ENCODE results near the gene RALBP1.

DNA sequence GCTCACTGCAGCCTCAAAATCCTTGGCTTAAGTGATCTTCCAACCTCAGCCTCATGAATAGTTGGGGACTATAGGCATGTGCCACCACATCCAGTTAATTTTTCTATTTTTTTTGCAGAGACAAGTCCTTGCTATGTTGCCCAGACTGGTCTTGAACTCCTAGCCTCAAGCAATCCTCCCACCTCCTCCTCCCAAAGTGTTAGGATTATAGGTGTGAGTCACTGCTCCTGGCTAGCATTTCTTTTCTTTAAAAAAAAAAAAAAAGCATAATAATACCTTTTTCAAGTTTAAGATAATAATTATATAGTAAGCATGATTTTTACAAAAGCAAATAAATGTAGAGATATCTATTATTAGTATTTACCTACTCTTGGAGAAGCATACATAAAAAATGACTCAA is 103.0 kb downstream of the RALBP1 start:
- TF ChIP-seq, protein P1, sequence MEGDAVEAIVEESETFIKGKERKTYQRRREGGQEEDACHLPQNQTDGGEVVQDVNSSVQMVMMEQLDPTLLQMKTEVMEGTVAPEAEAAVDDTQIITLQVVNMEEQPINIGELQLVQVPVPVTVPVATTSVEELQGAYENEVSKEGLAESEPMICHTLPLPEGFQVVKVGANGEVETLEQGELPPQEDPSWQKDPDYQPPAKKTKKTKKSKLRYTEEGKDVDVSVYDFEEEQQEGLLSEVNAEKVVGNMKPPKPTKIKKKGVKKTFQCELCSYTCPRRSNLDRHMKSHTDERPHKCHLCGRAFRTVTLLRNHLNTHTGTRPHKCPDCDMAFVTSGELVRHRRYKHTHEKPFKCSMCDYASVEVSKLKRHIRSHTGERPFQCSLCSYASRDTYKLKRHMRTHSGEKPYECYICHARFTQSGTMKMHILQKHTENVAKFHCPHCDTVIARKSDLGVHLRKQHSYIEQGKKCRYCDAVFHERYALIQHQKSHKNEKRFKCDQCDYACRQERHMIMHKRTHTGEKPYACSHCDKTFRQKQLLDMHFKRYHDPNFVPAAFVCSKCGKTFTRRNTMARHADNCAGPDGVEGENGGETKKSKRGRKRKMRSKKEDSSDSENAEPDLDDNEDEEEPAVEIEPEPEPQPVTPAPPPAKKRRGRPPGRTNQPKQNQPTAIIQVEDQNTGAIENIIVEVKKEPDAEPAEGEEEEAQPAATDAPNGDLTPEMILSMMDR (IDR thresholded peaks at IDR 0.05 in 2 of 3, conservative IDR thresholded peaks at IDR 0.05 in 1 of 3; ENCODE audit: insufficient read depth in 2 of 3, low read depth in 1 of 3, low read length in 3 of 3), result no peak
- TF ChIP-seq GABPA (tag; conservative IDR thresholded peaks at IDR 0.05; ENCODE audit: low read depth) (no peak), KDM1A (IDR thresholded peaks at IDR 0.05) (no peak), POLR2AphosphoS5 (IDR thresholded peaks at IDR 0.05; ENCODE audit: control insufficient read depth, insufficient read depth, low read depth, low read length) (no peak), CBFA2T2 (conservative IDR thresholded peaks at IDR 0.05) (no peak), SP1 (CRISPR knock-in tag; IDR thresholded peaks at IDR 0.05) (no peak), RBBP5 (IDR thresholded peaks at IDR 0.05; ENCODE audit: borderline replicate concordance, insufficient read depth, low read length, poor library complexity, severe bottlenecking) (no peak), FOXM1 (IDR thresholded peaks at IDR 0.05; ENCODE audit: low read depth) (no peak), FOXM1 (CRISPR knock-in tag; IDR thresholded peaks at IDR 0.05; ENCODE audit: low read depth) (no peak)
- TF ChIP-seq, protein P2, sequence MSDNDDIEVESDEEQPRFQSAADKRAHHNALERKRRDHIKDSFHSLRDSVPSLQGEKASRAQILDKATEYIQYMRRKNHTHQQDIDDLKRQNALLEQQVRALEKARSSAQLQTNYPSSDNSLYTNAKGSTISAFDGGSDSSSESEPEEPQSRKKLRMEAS (CRISPR knock-in tag; IDR thresholded peaks at IDR 0.05), result no peak

All from K562 (cell line).